Measurements from ENCODE around the gene SPDYE2B. TPM values are rescaled to one million over a fixed set of nuclear protein-coding genes. Genes with fewer than 3 reads are reported as not detected.
"Not testable (repeated sequence)": the region's sequence is repeated elsewhere in the genome, so short reads cannot be mapped to it uniquely, and the experiment has no call there.

Gene SPDYE2B
- total RNA-seq, 1 donor from 2014 or later = not detected

DNA sequence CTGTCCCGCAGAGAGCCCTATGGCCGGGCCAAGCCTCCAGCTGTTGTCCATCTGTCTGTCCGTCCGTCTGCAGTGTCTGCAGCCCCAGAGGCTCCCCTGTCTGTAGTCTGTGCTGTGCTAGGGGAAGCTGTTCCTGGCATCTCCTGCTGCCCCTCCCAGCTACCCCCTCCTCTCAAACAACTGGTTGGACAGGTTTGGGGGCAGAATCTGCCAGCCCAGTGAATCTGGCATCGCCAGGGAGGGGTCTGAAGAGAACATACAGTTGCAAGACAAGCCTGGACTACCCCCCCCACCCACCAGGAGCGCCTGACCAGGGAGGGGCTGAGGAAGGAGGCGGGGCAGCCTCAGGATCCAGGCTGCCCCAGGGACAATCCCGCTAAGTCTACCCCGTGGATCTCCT, 7.4 kb upstream of the SPDYE2B start, which contains the start of gene UPK3BL1:
Gene UPK3BL1 (minus strand): TSS at position 101 of the 400 bp plus-strand sequence. CDS start 50 bp downstream, at position 51.
- DNase-seq (ENCODE audit: low read depth in 2 of 2) = not testable (repeated sequence)

GRCh38 chr7:102643404-102643803, 6.7 kb upstream of the SPDYE2B start:
- DNase-seq (ENCODE audit: low read depth in 2 of 2) = not testable (repeated sequence)

GRCh38 chr7:102647813-102648212, 2.3 kb upstream of the SPDYE2B start:
- not testable (repeated sequence) for DNase-seq (ENCODE audit: low read depth in 2 of 2)

GRCh38 chr7:102664765-102665164, 14.6 kb downstream of the SPDYE2B start:
- not testable (repeated sequence) for DNase-seq (ENCODE audit: low read depth in 2 of 2)

DNA sequence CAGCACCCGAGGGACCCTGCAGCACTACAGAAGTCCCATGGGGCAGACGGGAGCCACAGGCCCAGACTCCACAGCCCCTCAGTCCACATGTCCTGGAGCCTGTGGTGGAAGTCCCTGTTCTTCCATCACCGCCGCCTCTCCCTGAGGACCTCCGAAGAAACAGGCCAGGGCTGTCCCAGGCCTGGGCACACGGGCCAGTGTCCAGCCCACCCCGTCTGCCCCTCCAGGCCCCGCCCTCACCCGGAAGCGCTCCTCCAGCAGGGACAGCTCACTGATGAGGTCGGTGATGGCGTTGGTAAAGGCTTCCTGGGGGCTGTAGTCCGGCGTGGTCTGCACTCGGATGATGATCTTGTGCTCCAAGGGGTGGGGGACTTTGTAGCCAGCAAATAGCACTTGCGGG, 16.7 kb downstream of the SPDYE2B start:
- DNase-seq (ENCODE audit: low read depth in 2 of 2) = not testable (repeated sequence)

- DNase-seq (ENCODE audit: low read depth in 2 of 2) = not testable (repeated sequence)
Measured at GRCh38 chr7:102667523-102667922, 17.4 kb downstream of the SPDYE2B start.

GRCh38 chr7:102671166-102671955, 21.2 kb downstream of the SPDYE2B start, which contains the start of gene POLR2J2:
TSS of gene POLR2J2 (minus strand) at chr7:102671663. CDS start at chr7:102671601, 62 bp downstream.
- peak in 1 of 2 donors; percentile 64 for DNase-seq (ENCODE audit: low read depth in 2 of 2)

- not testable (repeated sequence) for DNase-seq (ENCODE audit: low read depth in 2 of 2)
Measured at GRCh38 chr7:102671956-102672307, 21.8 kb downstream of the SPDYE2B start.

DNA sequence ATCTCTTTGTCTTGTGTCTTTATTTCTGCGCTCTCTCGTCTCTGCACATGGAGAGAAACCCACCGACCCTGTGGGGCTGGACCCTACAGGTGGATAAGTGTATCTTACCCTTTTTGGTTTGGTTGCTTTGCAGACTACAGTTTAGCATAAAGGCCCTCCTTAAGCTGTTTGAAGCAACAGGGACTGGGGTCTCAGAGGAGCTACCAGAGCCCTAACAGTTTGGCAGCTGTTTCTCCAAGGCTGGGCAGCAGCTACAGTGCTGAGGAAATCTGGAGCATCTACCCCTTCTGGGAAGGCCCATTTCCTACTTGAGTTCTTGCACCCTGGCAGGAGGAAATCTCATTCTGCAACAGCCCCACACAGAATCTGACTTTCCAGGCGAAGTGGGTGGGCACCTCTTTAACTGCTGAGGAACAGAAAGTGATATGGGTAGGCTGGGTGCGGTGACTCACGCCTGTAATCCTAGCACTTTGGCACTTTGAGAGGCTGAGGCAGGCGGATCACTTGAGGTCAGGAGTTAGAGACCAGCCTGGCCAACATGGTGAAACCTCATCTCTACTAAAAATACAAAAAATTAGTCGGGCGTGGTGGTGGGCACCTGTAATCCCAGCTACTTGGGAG, 23.4 kb downstream of the SPDYE2B start:
- DNase-seq (ENCODE audit: low read depth in 2 of 2) = not testable (repeated sequence)

DNA sequence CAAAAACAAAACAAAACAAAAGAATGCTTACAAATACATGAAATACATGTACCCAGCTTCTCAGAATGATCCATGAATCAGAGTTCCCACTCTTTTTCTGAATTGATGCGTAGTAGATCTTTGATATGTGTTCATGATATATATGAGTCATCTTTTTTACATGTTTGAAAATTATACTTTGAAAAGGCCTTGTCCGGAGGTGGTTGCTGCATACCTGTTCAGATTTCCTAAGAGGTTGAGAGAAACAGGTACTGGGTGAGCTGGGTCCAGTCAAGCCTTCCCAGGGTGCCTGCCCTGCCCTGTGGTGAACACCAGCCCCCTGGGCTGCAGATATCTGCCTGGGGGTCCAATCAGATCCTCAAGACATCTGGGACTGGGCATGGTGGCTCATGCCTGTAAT, 25.4 kb downstream of the SPDYE2B start:
- DNase-seq (ENCODE audit: low read depth in 2 of 2) = not testable (repeated sequence)

DNA sequence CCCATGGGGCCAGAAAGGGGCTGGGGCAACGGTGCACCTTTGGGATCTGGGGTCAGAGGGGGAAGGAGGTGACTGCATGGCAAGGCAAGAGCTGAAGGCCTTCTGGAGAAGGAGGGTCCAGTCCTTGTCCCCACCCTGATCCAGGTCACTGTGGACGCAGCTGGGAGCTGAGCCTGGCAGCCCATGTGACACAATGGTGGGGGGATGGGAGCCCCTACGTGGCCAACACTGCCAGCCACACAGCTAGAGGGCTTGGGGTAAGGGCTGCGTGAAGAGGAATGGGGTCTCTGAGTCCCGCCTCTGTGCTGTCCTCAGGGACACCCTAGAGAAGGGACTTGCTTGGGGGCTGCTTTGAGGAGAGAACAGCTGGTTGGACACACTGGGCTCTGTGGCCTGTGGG, 30.7 kb downstream of the SPDYE2B start:
- not testable (repeated sequence) for DNase-seq (ENCODE audit: low read depth in 2 of 2)

- not testable (repeated sequence) for DNase-seq (ENCODE audit: low read depth in 2 of 2)
Measured at GRCh38 chr7:102682560-102682959, 32.4 kb downstream of the SPDYE2B start.

GRCh38 chr7:102688299-102689036, 38.3 kb downstream of the SPDYE2B start:
- not testable (repeated sequence) for DNase-seq (ENCODE audit: low read depth in 2 of 2)

DNA sequence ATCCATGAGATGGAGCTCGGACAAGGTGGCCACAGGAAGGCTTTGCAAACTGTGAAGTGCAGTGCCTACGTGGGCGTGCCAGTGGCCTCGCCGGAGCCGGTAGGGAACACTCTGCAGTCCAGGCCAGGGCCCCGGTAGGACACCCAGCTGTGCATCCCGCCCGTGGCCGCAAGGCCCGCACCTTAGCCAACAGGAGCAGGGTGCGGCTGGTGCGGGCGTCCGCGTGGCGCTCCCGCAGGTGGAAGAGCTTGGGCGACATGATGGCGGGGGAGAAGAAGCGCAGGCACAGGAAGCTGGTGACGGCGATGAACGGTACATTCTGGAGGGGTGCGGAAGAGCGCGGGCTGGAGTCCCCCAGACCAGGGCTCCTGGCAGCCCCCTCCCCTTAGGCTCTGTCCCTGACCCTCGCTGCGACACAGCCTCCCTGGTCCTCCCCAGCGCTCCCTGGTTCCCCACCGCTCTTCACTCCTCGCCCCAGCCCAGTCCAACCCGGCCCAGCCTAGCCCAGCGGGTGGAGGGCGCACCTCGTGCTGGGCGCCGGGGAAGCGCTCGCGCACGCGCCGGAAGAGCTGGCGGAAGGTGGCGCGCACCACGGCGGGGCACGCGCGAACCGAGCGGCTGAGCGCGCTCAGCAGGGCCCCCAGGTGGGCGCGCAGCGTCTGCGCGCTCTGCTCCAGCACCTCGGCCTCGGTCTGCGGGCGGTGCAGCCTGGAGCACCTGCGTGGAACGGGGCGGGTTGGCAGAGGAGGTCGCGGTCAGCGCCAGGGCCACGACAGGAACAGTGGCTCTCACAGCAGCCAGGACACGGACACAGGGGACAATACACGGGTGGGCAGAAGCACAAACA, 39.5 kb downstream of the SPDYE2B start:
- not testable (repeated sequence) for DNase-seq (ENCODE audit: low read depth in 2 of 2)

GRCh38 chr7:102690602-102691001, 40.5 kb downstream of the SPDYE2B start:
- not testable (repeated sequence) for DNase-seq (ENCODE audit: low read depth in 2 of 2)

- DNase-seq (ENCODE audit: low read depth in 2 of 2) = not testable (repeated sequence)
Measured at GRCh38 chr7:102694008-102694407, 43.9 kb downstream of the SPDYE2B start.

DNA sequence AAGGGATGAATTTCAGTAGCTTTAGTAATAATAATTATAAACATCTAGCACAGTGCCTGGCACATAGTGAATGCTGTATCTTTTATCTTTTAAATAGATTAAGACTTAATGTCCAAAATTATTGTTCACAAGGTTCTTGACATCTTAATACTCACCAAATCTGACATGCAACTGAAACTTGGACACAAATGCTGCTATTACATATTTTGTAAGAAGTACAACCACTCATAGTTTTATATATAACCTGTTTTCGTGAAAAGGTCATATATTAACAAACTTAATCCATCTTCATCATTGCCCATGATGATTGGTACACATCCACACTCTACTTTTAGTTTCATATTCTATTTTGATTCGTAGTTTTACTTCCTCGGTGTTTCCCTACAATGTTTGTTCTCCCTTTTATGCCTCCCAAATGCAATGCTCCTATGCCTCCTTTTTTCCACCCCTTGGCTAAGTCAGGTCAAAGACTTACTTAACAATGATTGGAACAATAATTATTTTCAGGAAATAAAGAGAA, 45.0 kb downstream of the SPDYE2B start:
- not testable (repeated sequence) for DNase-seq (ENCODE audit: low read depth in 2 of 2)

DNA sequence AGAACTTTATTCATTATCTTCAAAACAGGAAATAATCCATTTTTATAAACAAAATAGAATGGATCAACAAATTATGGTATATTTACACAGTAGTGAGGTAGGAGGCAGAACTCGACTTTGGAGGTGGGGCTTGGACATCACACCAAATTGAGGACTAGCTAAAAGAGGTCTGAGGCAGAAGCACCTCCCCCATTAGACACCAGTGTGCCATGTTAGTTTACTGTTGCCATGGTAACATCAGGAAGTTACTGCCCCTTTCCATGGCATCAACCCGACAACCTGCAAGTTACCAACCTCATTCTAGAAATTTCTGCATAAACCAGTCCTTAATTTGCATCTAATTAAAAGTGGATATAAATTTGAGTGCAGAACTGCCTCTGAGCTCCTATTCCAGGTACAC, 45.9 kb downstream of the SPDYE2B start:
- DNase-seq (ENCODE audit: low read depth in 2 of 2) = not testable (repeated sequence)

- not testable (repeated sequence) for DNase-seq (ENCODE audit: low read depth in 2 of 2)
Measured at GRCh38 chr7:102697642-102698512, 47.8 kb downstream of the SPDYE2B start.

Data from dermis microvascular lymphatic vessel endothelial cell (primary cell).